Measurements from ENCODE around the gene ARFGAP1.

Gene ARFGAP1

GRCh38 chr20:63322146-63322932 is 49.7 kb downstream of the ARFGAP1 start:
- no peak for DNase-seq (ENCODE audit: extremely low read depth, insufficient read length)
- no peak for TF ChIP-seq CTCF (IDR thresholded peaks at IDR 0.05; ENCODE audit: insufficient read depth, low read length, poor library complexity, severe bottlenecking)
- Histone ChIP-seq H3K27me3 (replicated peaks; ENCODE audit: control insufficient read depth, insufficient read depth, low read length) (no peaks in the 10 kb centered on the region), H3K4me3 (replicated peaks; ENCODE audit: low read depth, low read length) (no peak overlapping the region), H3K36me3 (ENCODE audit: control insufficient read depth, insufficient read depth, low read length) (no peaks in the 10 kb centered on the region)

GRCh38 chr20:63322933-63323273 is 50.3 kb downstream of the ARFGAP1 start:
- no peak for DNase-seq (ENCODE audit: extremely low read depth, insufficient read length)
- H3K36me3 ChIP-seq (ENCODE audit: control insufficient read depth, insufficient read depth, low read length), result no peaks in the 10 kb centered on the region
- no peak for TF ChIP-seq CTCF (IDR thresholded peaks at IDR 0.05; ENCODE audit: insufficient read depth, low read length, poor library complexity, severe bottlenecking)
- H3K27me3 ChIP-seq (replicated peaks; ENCODE audit: control insufficient read depth, insufficient read depth, low read length), result no peaks in the 10 kb centered on the region
- no peak overlapping the region for H3K4me3 ChIP-seq (replicated peaks; ENCODE audit: low read depth, low read length)

- no peaks in the 10 kb centered on the region for H3K36me3 ChIP-seq (ENCODE audit: control insufficient read depth, insufficient read depth, low read length)
- DNase-seq (ENCODE audit: extremely low read depth, insufficient read length), result no peak
- no peak for TF ChIP-seq CTCF (IDR thresholded peaks at IDR 0.05; ENCODE audit: insufficient read depth, low read length, poor library complexity, severe bottlenecking)
- no peak overlapping the region for H3K4me3 ChIP-seq (replicated peaks; ENCODE audit: low read depth, low read length)
- H3K27me3 ChIP-seq (replicated peaks; ENCODE audit: control insufficient read depth, insufficient read depth, low read length), result no peaks in the 10 kb centered on the region
Measured at GRCh38 chr20:63323357-63323981, 50.9 kb downstream of the ARFGAP1 start.

GRCh38 chr20:63325021-63325471 is 52.4 kb downstream of the ARFGAP1 start:
- Histone ChIP-seq H3K36me3 (ENCODE audit: control insufficient read depth, insufficient read depth, low read length) (no peaks in the 10 kb centered on the region), H3K27me3 (replicated peaks; ENCODE audit: control insufficient read depth, insufficient read depth, low read length) (no peaks in the 10 kb centered on the region), H3K4me3 (replicated peaks; ENCODE audit: low read depth, low read length) (no peak overlapping the region)
- no peak for TF ChIP-seq CTCF (IDR thresholded peaks at IDR 0.05; ENCODE audit: insufficient read depth, low read length, poor library complexity, severe bottlenecking)
- DNase-seq (ENCODE audit: extremely low read depth, insufficient read length), result no peak

- no peak for TF ChIP-seq CTCF (IDR thresholded peaks at IDR 0.05; ENCODE audit: insufficient read depth, low read length, poor library complexity, severe bottlenecking)
- DNase-seq (ENCODE audit: extremely low read depth, insufficient read length), result no peak
- H3K4me3 ChIP-seq (replicated peaks; ENCODE audit: low read depth, low read length), result no peak overlapping the region
- H3K27me3 ChIP-seq (replicated peaks; ENCODE audit: control insufficient read depth, insufficient read depth, low read length), result no peaks in the 10 kb centered on the region
- H3K36me3 ChIP-seq (ENCODE audit: control insufficient read depth, insufficient read depth, low read length), result no peaks in the 10 kb centered on the region
Measured at GRCh38 chr20:63325554-63326313, 53.1 kb downstream of the ARFGAP1 start.
